ENCODE results near the gene LRRC4B. TPM values are rescaled to one million over a fixed set of nuclear protein-coding genes. Genes with fewer than 3 reads are reported as not detected.
A peak's percentile ranks its signal among the peaks of the same experiment; 100 is the strongest.

The LRRC4B gene
- total RNA-seq, 1 experiment from 2014 or later, result not detected

DNA sequence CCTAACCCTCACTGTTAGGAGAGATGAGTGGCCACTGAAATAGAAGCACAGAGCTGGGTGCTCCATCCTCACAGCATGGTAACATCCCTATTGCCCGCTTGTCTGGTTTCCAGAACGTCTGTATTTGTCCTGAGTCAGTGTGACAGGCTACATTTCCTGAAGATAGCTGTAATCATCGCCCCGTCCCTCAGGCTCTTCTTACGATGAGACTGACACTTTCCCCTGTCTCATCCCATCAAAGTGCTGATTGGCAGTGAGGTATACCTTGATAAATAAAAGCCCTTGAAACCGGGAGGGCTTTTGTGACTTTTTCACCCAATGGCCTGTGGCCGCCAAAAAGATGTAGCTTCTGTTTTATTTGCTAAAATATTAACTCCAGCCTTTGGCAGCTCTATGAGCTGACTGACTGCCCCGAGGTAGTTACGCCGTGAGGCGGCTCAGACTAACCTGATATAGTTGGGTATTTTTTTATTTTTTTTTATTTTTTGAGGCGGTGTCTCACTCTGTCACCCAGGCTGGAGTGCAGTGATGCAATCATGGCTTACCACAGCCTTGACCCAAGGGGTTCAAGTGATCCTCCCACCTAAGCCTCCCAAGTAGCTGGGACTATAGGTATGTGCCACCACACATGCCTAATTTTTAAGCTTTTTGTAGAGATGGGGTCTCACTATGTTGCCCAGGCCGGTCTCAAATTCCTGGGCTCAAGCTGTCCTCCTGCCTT lies 5.7 kb upstream of the LRRC4B start:
- no peak for DNase-seq (ENCODE audit: low read depth)

DNA sequence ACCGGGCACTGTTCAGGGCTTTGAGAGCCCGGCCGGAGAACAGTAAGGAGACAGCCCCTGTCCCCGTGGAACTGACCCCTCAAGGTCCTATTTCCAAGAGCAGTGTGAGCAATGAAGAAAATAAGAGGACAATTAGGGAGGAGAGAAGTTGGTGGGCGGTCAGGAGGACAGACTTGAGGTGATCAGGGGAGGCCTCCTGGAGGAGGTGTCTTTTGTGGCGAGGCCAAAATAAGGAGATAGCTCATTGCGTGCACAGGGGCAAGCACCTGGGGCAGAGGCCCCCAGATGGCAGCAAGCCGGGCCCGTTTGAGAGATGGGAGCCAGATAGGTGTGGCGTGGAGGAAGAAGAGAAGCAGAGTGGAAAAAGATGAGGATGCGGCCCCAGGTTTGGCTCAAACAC lies 2.8 kb upstream of the LRRC4B start:
- DNase-seq (ENCODE audit: low read depth), result no peak

DNA sequence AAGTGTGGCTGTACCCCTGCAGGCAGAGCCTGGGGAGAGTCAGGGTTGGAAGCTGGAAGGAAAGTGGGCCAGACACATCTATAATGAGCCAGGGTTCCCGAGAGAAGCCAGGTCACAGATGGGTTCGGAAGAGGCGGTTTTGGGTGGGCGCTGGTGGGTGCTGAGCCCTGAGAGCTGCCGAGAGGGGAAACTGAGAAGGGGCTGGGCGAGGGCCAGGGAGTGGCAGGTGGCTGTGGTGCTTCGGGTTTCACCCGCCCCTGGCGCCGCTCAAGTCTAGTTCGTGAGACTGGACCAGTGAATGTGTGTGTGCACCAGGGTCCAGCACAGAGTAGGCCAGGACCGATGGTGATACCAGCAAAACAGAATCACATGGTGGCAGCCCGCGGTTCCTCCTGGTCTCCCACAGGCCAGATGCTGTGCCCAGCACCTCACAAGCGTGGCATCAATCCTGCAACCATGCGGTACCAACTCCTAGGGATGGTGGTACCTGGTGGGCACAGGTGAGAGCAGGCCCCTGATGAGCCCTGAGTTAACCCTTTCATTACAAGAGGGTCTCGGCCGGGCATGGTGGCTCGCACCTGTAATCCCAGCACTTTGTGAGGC lies 1.8 kb upstream of the LRRC4B start:
- DNase-seq (ENCODE audit: low read depth), result no peak

DNA sequence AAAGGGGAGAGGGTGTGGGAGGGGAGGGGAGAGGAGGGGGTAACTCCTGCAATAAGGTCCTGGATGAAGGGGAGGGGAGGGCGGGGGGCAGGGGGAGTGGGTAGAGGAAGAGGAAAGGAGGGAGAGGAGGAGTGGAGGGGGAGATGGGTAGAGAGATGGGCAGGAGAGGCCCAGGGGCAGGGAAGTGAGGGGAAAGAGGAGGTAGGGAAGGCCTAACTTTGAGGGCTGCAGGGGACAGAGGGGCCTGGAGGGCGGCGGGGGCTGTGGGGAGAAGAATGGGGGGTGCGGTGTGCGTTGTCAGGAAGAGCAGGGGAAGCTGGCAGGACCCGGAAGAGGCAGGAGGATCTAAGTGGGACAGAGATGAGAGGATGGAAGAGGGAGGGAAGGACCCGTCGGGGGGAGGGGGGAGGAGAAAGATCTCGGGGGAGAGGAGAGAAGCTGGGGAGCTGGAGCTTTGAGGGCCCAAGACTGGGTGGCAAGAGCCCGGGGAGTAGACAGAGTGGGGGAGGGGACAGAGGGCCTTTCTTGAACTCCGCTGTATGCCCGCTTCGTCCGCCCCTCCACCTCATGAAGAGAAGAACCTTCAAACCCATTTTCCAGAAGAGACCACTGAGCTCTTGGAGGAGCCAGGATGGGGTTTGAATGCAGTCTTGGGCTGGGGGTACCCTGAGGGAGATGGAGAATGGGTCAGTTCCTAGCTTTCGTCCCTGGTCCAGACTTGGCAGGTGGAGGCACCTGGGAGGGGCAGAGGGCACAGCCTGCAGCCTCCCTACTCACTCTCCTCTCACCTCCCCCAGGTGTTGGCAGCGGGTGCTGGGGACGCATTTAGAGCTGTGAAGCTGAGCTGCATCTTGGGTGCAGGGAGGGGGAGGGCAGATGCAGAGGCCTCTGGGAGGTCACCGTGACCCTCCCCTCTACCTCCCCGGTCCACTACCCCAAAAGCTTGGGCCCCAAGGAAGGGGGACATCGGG lies 778 bp upstream of the LRRC4B start:
- no peak for DNase-seq (ENCODE audit: low read depth)

DNA sequence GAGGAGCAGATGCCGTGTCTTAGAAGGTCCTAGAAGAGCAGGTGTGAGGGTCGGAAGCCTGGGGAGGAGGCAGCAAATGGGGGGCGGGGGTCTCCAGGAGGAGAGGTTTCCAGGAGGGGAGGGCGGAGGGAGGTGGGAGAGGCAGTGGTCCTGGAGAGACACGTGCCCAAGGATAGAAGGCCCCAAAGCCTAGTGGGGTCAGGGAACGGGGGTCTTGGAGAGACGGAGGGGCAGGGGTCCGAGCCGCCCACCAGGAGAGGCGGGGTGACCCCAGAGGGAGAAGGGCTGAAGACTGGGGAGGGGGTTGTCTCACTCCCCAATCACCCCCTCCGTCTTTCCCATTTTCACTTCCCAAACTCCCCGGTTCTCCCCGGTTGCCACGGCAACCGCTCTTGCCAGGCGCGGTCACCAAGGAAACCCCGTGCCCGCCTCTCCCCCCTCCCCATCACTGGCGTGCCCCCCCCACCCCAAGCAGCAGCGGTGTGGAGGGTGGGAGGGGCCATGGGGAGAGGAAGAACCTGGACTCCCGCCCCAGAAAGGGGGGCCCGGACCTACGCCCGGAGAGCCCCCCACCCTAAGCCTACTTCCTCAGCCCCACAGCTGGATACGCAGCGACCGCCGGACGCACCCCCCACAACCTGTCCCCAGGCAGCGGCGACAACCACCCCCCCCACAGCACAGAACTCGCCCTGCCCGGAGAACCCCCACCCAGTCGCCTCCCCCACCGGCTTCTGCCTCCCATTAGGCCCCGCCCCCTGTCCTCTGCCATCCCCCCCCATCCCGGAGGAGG lies 988 bp downstream of the LRRC4B start:
- no peak for DNase-seq (ENCODE audit: low read depth)

DNA sequence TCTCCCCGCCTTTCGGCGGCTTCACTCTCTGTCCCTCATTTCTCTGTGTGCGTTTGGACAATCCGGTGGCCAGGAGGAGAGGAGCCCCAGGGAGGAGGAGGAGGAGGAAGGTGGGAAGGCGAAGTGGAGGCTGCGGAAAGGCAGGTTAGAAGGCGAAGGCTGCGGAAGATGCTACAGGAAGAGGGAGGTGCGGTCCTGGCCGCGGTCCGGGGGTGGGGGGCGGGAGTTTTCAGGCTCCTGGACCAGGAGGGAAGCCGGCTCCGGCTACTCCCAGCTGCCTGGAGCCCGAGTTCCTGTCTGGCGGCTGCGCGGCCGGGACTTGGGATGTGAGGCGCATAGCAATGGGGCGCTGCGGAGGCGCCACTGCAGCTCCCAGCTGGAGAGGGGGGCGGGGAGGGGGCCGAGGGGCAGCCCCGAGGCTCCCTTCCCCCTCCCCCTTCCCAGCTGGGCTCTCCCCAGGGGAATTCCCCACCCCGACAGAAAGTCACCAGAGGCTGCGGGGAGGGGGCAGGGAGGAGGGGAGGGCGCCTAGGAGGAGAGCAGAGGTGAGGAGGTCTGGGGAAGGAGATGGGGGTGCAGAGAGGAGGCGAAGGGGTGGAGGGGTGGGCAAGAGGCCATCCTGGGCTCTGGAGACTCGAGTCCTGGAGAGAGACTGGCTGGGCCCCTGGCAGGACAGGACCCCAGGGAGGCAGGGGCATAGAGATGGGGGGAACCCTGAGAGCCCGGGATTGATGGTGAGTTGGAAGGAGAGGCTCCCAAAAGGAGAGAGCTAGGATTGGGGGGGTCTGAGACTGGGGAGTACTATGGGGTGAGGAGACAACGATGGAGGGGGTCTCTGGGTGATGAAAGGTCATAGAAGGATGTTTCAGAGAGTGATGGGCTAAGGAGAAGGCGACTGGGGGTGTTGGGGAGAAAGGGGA lies 2.0 kb downstream of the LRRC4B start:
- DNase-seq (ENCODE audit: low read depth), result no peak

DNA sequence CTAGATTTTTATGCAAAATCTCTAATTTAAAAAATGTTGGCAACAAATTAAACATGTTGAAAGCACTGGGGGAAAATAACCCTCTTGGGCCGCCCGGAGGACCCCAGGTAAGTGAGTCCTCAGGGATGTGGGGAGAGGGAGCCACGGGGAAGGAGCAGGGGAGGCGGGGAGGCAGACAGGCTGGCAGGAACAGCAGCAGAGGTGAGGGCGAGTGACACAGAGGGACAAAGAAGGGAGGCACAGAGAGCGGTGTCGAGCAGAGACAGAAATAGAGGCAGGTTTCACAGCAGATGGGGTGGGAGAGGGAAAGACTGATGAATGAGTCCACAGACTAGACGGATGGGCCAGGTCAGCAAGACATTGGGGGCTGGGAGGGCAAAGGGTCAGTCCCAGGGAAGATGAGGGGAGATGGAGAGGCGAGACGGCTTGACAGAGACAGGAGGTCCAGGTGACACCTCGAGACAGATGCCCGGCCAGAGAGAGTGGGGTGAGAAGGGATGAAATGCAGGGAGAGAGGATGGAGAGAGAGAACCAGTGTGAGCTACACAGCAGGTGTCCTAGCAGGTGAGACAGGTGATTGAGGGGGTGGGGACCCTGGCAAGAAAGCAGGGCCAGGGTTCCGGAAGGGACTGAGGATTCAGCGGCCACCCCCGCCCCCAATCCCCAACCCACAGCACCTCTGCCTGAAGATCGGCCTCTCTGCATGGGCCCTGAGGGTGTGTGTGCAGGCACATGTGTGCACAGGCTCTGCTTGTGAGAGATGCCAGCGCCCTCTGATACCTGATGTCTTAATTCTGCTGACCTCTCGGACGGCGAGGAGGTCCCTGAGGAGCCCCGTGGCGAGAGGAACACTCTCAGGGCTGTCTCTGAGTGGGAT lies 3.8 kb downstream of the LRRC4B start:
- no peak for DNase-seq (ENCODE audit: low read depth)

DNA sequence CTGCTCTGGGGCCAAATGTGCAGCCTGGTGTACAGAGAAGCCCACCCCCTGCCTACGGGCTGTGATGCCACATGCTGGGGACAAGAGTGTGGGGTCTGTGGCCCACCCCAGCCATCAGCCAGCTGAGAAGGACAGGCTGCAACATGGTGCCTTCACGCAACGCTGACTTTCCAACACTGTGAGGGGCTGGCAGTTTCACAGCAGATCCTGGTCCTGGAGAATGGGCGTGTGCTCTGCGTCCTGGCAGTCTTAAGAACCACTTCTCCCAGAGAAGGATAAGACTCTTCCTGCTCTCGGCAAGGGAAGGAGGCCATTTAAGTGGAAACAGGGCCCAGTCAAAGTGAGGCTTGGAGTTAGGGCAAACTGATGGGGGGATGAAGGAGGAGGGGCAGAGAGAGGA lies 4.6 kb downstream of the LRRC4B start:
- no peak for DNase-seq (ENCODE audit: low read depth)

DNA sequence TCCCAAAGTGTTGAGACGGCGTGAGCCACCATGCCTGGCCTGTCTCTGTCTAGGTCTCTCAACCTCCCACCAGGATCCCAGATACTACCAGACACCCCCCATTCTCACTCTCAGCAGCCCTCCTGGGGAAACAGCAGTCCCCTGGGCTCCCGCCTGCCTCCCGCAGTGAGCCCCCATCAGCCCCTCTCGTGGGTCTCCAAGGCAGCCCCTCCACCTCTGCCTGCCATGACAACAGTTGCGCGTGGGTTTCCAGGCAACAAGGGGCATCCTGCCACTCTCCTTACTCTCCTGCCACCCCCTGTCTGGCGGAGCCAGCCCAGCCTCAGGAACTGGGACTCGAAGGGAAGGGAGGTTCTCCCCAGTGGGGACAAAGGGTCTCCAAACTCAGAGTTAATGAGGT lies 5.2 kb downstream of the LRRC4B start:
- DNase-seq (ENCODE audit: low read depth), result no peak

DNA sequence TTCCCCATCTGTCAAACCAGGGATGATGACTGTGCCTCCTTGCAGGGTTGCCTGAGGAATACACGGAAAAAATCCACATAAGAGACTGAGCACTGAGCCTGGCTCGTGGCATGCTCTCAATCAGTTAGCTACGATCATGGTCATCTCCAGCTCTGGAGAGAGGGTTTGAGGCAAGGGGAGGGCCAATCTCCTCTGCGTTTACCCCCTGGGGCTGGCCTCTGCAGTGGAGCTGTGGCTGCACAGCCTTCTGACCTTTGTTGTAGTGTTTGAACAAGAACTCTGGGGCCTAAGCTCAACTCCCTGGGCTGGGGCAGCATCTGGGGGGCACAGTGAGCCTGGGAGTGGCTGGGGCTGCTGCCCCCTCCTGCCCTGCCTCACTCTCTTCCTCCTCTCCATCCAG lies 5.9 kb downstream of the LRRC4B start:
- no peak for DNase-seq (ENCODE audit: low read depth)

DNA sequence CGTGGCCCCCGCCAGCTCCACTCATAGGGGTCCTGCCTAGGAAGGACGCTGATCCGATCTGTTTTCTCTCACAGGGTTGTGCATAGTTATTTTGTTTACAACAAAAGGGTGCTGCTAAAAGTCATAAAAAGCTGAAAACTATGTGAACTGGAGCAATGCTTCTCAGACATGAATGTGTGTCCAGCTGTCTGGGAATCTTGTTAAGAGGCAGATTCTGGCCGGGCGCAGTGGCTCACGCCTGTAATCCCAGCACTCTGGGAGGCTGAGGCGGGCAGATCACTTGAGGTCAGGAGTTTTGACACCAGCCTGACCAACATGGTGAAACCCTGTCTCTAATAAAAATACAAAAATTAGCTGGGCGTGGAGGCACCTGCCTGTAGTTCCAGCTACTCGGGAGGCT lies 8.6 kb downstream of the LRRC4B start:
- no peak for DNase-seq (ENCODE audit: low read depth)

DNA sequence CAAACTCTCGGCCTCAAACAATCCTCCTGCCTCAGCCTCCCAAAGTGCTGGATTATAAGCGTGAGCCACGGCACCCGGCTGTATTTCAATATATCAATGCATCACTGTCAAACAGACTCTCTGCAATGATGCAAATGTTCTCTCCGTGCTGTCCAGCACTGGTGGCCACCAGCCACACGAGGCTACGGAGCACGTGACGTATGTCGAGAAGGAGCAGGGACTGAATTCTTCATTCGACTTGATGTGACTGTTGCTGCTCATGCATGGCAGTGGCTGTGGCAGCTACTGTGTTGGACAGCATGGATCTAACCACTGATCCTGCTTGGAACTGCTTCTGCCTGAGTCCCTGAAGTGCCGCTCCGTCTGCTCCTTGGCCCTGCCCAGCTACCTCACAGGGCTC lies 9.8 kb downstream of the LRRC4B start:
- DNase-seq (ENCODE audit: low read depth), result no peak

DNA sequence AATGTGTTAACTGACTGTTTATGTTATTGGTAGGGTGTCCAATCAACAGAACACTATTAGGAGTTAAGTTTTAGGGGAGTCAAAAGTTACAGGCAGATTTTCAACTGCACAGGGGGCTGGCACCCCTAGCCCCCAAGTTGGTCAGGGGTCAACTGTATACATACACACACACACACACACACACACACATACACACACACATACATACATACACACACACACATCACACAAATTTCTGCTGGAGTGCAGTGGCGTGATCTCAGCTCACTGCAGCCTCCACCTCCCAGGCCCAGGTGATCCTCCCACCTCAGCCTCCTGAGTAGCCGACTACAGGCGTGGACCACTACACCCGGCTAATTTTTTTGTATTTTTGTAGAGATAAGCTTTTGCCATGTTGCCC lies 10.2 kb downstream of the LRRC4B start:
- DNase-seq (ENCODE audit: low read depth), result no peak

DNA sequence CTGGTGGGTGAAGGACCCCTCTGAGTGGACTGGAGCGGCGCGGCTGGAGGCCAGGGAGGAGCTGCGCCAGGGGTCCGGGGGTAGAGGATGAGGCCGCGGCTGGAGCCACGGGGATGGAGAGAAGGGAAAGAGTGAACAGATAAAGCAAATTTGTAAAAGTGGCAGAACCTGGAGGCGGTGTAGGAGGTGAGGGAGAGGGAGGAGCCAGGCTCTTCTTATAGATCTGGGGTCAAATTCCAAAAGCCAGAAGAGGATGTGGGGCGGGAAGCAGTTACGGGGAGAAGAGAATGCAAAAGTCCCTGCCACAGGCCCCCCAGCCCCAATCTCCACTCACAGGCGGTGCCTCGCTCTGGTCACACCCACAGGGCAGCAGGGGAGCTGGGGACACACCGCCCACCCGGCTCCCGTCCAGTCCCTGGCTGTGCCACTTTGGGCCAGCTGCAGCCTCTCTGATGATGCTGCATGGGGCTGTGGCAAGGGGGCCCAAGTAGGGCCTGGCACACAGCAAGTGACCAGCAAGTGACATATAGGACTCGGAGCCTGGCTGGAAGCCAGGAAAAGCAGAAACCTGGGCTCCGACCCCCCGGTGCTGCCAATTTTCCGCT lies 11.1 kb downstream of the LRRC4B start:
- no peak for DNase-seq (ENCODE audit: low read depth)

DNA sequence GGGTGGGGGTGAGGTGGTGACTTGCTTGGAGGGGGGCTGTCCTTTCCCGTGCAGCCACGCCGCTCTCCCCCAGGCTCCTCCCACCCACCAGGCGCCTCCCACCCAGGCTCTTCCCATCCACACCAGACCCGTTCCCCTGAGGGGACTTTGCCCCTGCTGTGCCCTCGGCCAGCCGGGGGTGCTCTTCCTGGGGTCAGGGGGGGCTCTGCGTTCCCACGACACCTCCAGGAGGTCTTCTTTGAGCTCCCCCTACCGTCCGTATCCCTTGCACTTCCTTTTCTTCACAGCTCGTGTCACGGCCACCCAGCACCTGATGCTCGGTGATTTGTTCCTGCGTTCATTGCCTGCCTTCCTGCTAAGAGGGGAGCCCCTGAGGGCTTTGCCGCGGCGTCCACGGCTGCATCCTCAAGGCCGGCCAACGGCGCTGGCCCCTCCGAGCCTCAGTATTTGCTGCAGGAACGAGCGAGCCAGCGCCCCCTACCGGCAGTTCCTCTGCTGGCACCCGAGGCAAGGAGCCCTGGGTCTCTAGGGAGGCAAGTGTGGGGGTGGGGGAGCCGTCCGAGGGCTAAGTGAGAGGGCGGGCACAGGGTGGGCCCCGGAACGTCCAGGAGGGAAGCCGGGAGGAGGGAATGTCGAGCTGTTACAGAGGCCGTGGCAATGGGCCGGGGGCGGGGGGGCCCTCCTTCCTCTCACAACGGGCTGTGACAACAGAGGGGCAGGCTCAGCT lies 11.8 kb downstream of the LRRC4B start:
- peak; percentile 36 for DNase-seq (ENCODE audit: low read depth)

DNA sequence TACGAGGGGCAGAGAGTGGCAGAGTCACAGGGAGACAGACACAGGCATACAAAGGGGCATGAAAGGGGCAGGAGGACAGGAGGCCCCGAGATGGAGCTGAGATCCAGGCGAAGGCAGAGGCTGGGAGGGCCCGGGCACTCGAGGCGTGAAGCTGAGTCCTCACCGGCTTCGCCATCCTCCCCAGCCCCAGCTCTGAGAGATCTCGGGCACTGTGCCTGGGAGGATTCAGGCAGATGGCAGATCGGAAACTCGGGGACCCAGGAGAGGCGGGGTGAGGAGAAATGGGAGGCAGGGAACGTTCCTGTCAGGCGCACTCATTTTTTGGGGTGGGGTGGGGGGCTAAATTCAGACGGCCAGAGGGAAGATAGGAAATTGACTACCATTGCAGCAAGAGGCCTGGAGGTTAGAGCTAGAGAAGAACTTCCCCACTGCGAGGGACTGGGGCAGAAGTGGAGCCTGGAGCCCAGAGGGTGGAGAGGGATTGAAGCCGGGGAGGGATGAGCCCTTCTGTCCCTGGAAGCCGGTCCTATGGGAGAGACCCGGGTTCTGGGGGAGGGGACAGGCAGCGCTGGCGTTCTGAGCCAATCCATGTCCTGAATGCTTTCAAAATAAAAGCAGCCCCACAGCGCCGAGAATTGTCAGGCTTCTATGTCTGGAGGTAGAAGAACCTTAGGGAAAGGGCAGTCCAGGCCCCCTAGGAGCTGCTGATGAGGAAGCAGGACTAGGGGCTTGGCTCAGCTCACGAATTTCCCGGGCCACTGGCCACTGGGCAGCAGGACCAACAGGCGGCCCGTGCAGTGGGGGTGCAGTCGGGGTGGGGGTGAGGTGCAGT lies 12.6 kb downstream of the LRRC4B start:
- DNase-seq (ENCODE audit: low read depth), result no peak

DNA sequence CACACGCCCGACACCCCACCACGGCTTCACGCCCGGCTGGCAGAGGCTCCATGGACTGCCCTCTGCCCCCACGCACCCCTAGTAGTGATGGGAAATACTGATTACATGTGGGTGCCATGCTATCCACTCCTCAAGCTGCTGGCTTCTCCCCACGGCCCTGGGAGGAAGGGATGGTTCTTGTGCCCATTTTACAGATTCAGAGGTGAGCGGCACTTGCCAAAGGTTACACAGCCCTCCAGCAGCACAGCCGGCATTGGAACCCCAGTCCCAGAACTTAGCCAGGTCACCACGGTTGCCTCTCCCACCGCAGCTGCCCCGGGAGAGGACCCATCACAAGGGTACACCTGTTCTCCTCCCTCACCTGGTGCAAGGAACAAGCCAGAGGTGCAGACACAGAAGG lies 13.2 kb downstream of the LRRC4B start:
- no peak for DNase-seq (ENCODE audit: low read depth)

DNA sequence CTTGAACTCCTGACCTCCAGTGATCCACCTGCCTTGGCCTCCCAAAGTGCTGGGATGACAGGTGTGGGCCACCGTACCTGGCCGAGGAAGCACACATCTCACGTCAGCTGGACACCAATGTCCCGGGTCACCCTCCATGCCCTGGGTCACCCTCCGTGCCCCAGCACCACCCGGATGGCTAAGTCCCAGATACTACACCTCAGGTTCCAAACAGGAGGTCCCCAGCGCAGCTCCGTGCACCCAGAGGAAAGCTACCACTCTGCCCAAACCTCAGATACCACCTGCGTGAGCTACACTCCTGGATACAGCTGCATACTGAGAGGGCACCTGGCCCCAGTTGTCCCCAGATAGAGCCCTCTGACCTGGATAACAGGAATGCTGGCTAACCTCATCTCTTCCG lies 14.0 kb downstream of the LRRC4B start:
- no peak for DNase-seq (ENCODE audit: low read depth)
